GM18505 (cell line): ENCODE measurements around the gene FLG.
"Not testable (repeated sequence)": the region's sequence is repeated elsewhere in the genome, so short reads cannot be mapped to it uniquely, and the experiment has no call there.

Experiments used
- ATAC-seq: cut with Tn5 transposase; IDR thresholded peaks from one replicate; pipeline ENCODE4 v1.9.1; 2021; ENCODE audit not compliant: unreplicated experiment
- POLR2A ChIP-seq: IDR thresholded peaks from 4 replicates; pipeline ENCODE4 v1.6.1; 2011; ENCODE audit warnings: borderline replicate concordance; ENCODE audit not compliant: insufficient read depth, insufficient read length; ENCODE audit errors: extremely low read depth

Gene FLG

DNA sequence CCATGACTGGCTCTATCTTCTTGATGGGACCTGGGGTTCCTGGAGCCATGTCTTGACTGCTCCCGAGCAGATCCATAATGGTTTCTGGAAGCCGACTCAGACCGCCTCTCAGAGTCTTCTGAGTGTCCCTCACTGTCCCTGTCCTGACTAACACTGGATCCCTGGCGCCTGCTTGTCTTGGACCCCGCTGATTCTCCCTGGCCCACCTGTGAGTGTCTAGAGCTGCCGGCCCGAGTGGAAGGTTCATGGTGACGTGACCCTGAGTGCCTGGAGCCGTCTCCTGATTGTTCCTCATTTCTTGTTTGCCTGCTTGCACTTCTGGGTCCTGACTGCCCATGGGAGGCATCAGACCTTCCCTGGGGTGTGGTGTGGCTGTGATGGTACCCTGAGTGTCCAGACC, 15.1 kb downstream of the FLG start:
- no peak for ATAC-seq
- no peak for TF ChIP-seq POLR2A

DNA sequence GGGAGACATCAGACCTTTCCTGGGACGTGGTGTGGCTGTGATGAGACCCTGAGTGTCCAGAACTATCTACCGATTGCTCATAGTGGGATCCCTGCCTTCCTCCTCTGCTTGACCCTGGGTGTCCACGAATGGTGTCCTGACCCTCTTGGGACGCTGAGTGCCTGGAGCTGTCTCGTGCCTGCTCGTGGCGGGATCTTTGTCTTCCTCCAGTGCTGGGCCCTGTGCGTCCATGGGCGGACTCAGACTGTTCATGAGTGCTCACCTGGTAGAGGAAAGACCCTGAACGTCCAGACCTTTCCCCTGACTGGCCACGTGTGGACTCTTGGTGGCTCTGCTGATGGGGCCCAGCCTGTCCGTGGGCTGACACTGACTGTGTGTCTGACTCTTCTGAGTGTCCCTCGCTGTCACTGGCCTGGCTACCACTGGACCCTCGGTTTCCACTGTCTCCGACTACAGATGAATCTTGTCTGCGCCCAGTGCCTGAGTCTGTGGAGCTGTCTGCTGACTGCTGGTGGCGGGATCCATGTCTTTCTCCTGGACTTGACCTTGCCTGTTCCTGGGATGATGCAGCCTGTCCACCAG, 15.6 kb downstream of the FLG start:
- not testable (repeated sequence) for ATAC-seq

- ATAC-seq, result not testable (repeated sequence)
Observed at GRCh38 chr1:152308758-152309157, 16.3 kb downstream of the FLG start.

DNA sequence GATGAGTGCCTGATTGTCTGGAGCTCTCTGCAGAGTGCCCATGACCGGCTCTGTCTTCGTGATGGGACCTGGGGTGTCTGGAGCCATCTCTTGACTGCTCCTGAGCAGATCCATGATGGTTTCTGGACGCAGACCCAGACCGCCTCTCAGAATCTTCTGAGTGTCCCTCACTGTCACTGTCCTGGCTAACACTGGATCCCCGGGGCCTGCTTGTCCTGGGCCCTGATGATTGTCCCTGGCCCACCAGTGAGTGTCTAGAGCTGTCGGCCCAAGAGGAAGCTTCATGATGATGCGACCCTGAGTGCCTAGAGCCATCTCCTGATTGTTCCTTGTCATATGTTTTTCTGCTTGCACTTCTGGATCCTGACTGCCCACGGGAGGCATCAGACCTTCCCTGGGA, 17.1 kb downstream of the FLG start:
- not testable (repeated sequence) for ATAC-seq

- ATAC-seq, result not testable (repeated sequence)
Observed at GRCh38 chr1:152306123-152306522, 18.9 kb downstream of the FLG start.

DNA sequence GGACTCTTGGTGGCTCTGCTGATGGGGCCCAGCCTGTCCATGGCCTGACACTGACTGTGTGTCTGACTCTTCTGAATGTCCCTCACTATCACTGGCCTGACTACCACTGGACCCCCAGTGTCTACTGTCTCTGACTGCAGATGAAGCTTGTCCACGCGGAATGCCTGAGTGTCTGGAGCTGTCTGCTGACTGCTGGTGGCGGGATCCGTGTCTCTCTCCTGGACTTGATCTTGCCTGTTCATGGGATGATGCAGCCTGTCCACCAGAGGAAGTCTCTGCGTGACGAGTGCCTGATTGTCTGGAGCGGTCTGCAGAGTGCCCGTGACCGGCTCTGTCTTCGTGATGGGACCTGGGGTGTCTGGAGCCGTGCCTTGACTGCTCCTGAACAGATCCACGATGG, 20.3 kb downstream of the FLG start:
- ATAC-seq, result not testable (repeated sequence)

DNA sequence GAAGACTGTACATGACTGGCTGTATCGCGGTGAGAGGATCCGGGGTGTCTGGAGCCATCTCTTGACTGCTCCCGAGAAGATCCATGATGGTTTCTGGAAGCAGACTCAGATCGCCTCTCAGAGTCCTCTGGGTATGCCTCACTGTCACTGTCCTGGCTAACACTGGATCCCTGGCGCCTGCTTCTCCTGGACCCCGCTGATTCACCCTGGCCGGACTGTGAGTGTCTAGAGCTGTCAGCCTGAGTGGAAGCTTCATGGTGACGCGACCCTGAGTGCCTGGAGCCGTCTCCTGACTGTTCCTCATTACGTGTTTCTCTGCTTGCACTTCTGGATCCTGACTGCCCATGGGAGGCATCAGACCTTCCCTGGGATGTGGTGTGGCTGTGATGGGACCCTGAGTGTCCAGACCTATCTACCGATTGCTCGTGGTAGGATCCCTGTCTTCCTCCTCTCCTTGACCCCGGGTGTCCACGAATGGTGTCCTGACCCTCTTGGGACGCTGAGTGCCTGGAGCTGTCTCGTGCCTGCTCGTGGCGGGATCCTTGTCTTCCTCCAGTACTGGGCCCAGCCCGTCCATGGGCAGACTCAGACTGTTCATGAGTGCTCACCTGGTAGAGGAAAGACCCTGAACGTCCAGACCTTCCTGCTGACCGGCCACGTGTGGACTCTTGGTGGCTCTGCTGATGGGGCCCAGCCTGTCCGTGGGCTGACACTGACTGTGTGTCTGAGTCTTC, 21.7 kb downstream of the FLG start:
- not testable (repeated sequence) for ATAC-seq

DNA sequence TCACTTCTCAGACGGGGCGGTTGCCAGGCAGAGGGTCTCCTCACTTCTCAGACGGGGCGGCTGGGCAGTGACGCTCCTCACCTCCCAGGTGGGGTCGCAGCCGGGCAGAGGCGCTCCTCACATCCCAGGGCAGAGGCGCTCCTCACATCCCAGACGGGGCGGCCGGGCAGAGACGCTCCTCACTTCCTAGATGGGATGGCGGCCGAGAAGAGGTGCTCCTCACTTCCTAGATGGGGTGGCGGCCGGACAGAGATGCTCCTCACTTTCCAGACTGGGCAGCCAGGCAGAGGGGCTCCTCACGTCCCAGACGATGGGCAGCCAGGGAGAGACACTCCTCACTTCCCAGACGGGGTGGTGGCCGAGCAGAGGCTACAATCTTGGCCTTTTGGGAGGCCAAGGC, 68.6 kb downstream of the FLG start:
- ATAC-seq, result not testable (repeated sequence)
